ENCODE data around the gene PFDN2.

DNA sequence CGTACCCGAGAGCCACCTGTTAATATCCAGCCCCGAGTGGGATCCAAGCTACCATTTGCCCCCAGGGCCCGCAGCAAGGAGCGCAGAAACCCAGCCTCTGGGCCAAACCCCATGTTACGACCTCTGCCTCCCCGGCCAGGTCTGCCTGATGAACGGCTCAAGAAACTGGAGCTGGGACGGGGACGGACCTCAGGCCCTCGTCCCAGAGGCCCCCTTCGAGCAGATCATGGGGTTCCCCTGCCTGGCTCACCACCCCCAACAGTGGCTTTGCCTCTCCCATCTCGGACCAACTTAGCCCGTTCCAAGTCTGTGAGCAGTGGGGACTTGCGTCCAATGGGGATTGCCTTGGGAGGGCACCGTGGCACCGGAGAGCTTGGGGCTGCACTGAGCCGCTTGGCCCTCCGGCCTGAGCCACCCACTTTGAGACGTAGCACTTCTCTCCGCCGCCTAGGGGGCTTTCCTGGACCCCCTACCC, 42.9 kb upstream of the PFDN2 start:
- TF ChIP-seq ZNF274 (IDR thresholded peaks at IDR 0.05; ENCODE audit: low read depth, low read length) (no peak), SUZ12 (IDR thresholded peaks at IDR 0.05; ENCODE audit: extremely low read depth, insufficient read depth, insufficient read length) (no peak)

All from NT2/D1 (cell line).